Measurements from ENCODE around the gene EFCAB8.

The EFCAB8 gene

GRCh38 chr20:33000802-33001466 lies 142.2 kb downstream of the EFCAB8 start:
- POLR2A ChIA-PET (ENCODE audit: low non-redundant PET) = no interaction called here
- no peak for TF ChIP-seq CTCF (conservative IDR thresholded peaks at IDR 0.05; ENCODE audit: low read depth)
- no peak overlapping the region for H3K27ac ChIP-seq
- DNase-seq (ENCODE audit: low spot score) = no peak
- CTCF ChIA-PET = interaction anchor here (0.7 kb wide), 1 partner anchor 388 kb away, joined by 3 read pairs; no protein-coding TSS in a partner anchor

GRCh38 chr20:33002087-33002808 lies 143.5 kb downstream of the EFCAB8 start:
- no peak for DNase-seq (ENCODE audit: low spot score)
- CTCF ChIA-PET = interaction anchor here (0.6 to 1.0 kb wide), 2 partner anchors 212 to 1501 kb away, joined by 3 read pairs; no protein-coding TSS in a partner anchor
- H3K27ac ChIP-seq = no peak overlapping the region
- POLR2A ChIA-PET (ENCODE audit: low non-redundant PET) = no interaction called here
- no peak for TF ChIP-seq CTCF (conservative IDR thresholded peaks at IDR 0.05; ENCODE audit: low read depth)

GRCh38 chr20:33004141-33004751 lies 145.5 kb downstream of the EFCAB8 start, which contains the start of gene SUN5:
Gene SUN5, minus strand, starts transcription at chr20:33004433. Its CDS starts 93 bp downstream, at chr20:33004340.
- ChIA-PET CTCF (interaction anchor here (0.5 to 1.0 kb wide), 5 partner anchors 10 to 668 kb away, joined by 3 to 4 read pairs (median 3); no protein-coding TSS in a partner anchor), POLR2A (ENCODE audit: low non-redundant PET) (no interaction called here)
- DNase-seq (ENCODE audit: low spot score) = no peak
- no peak within 1 kb of the TSS for H3K27ac ChIP-seq
- TF ChIP-seq CTCF (conservative IDR thresholded peaks at IDR 0.05; ENCODE audit: low read depth) = no peak

GRCh38 chr20:33005132-33005566 lies 146.4 kb downstream of the EFCAB8 start:
- H3K27ac ChIP-seq = no peak overlapping the region
- TF ChIP-seq CTCF (conservative IDR thresholded peaks at IDR 0.05; ENCODE audit: low read depth) = no peak
- DNase-seq (ENCODE audit: low spot score) = no peak
- ChIA-PET POLR2A (ENCODE audit: low non-redundant PET) (no interaction called here), CTCF (interaction anchor here (0.6 to 1.0 kb wide), 3 partner anchors 11 to 30 kb away, joined by 3 to 4 read pairs (median 3); no protein-coding TSS in a partner anchor)

- POLR2A ChIA-PET (ENCODE audit: low non-redundant PET) = no interaction called here
- DNase-seq (ENCODE audit: low spot score) = no peak
- CTCF ChIA-PET = interaction anchor here (0.7 to 0.9 kb wide), 2 partner anchors 10 to 34 kb away, joined by 3 to 5 read pairs; no protein-coding TSS in a partner anchor
- H3K27ac ChIP-seq = no peak overlapping the region
- no peak for TF ChIP-seq CTCF (conservative IDR thresholded peaks at IDR 0.05; ENCODE audit: low read depth)
Measured at GRCh38 chr20:33005908-33006775, 147.4 kb downstream of the EFCAB8 start.
